K562 (cell line): ENCODE measurements around the gene ZNF219. TPM values are rescaled to one million over a fixed set of nuclear protein-coding genes. Genes with fewer than 3 reads are reported as not detected.

ENCODE experiments used
- CREB3L1 ChIP-seq: fragments of 450-650 bp; IDR thresholded peaks from 2 replicates; pipeline ENCODE4 v1.6.1; 2014; ENCODE audit warnings: low read depth, mild to moderate bottlenecking, moderate library complexity, borderline replicate concordance
- DMBX1 ChIP-seq: fragments of 250-450 bp; sonication (Bioruptor Pico); IDR thresholded peaks from 2 replicates; pipeline ENCODE4 v1.8.0; 2022; ENCODE audit warnings: inconsistent platforms, mild to moderate bottlenecking, moderate library complexity, borderline replicate concordance
- ELF1 ChIP-seq: fragments of 200-800 bp; sonication (Bioruptor generic); IDR thresholded peaks from 2 replicates; pipeline ENCODE4 v1.6.1; 2016; ENCODE audit warnings: missing genetic modification characterization, missing compliant biosample characterization
- HMGN3 ChIP-seq: IDR thresholded peaks from 2 replicates; pipeline ENCODE4 v1.6.1; 2011; ENCODE audit warnings: borderline replicate concordance, low read depth, mild to moderate bottlenecking, mixed read lengths, low read length; ENCODE audit not compliant: insufficient read length; ENCODE audit errors: extremely low read depth
- HOMEZ ChIP-seq: fragments of 250-450 bp; sonication (Bioruptor Pico); IDR thresholded peaks from 2 replicates; pipeline ENCODE4 v1.4.0; 2020; ENCODE audit warnings: mild to moderate bottlenecking, moderate library complexity
- JUND ChIP-seq, 2 experiments: IDR thresholded peaks; 2 replicates in 1 of 2; 3 replicates in 1 of 2; pipeline ENCODE4 v1.6.1; 2011; ENCODE audit warnings: borderline replicate concordance in 2 of 2, low read depth in 2 of 2, low read length in 2 of 2, improper control_type of control experiment in 1 of 2, missing biosample characterization in 1 of 2, missing genetic modification characterization in 1 of 2, missing genetic modification reagents in 1 of 2
- NR0B1 ChIP-seq: fragments of 450-650 bp; IDR thresholded peaks from one replicate; pipeline ENCODE4 v1.6.1; 2018; ENCODE audit warnings: mild to moderate bottlenecking, moderate library complexity; ENCODE audit not compliant: partially characterized antibody
- POLR2H ChIP-seq: IDR thresholded peaks from 2 replicates; pipeline ENCODE4 v1.6.1; 2016; ENCODE audit warnings: missing genetic modification characterization, low read depth, mild to moderate bottlenecking, control low read depth, missing compliant biosample characterization, moderate library complexity
- SMARCE1 ChIP-seq: fragments of 450-650 bp; IDR thresholded peaks from 2 replicates; pipeline ENCODE4 v1.7.1; 2016; ENCODE audit warnings: mild to moderate bottlenecking
- SPI1 ChIP-seq: IDR thresholded peaks from 2 replicates; pipeline ENCODE4 v1.6.1; 2011; ENCODE audit warnings: low read depth, low read length, control low read depth, borderline replicate concordance
- TBL1XR1 ChIP-seq, 2 experiments: IDR thresholded peaks; 2 replicates each; pipeline ENCODE4 v1.6.1; 2012; ENCODE audit warnings: improper control_type of control experiment in 2 of 2, low read length in 2 of 2, mild to moderate bottlenecking in 1 of 2
- WHSC1 ChIP-seq: IDR thresholded peaks from one replicate; pipeline ENCODE4 v1.6.1; 2012; ENCODE audit warnings: low read length, control low read depth, inconsistent platforms
- ZNF696 ChIP-seq: fragments of 250-450 bp; sonication (Bioruptor Pico); conservative IDR thresholded peaks from 2 replicates; pipeline ENCODE4 v1.4.0; 2020; ENCODE audit warnings: mild to moderate bottlenecking, moderate library complexity
- ZNF75A ChIP-seq: fragments of 450-650 bp; formaldehyde crosslinking; IDR thresholded peaks from 2 replicates; pipeline ENCODE4 v1.4.0; 2020; ENCODE audit warnings: mild to moderate bottlenecking
- polyA plus RNA-seq, 8 experiments: library from polyadenylated mRNA; depleted of rRNA in 4 of 8; stranded (reverse) in 5 of 8; unstranded in 3 of 8; fragments of >200 nt; fragmentation: Nextera tagmentation in 2 of 8; fragmentation: Illumina TruSeq in 1 of 8; extraction: Ambion mirVana in 2 of 8; extraction: Trizol in 1 of 8; gene quantifications; 2 replicates each; pipeline versions ENCODE4 v1.2.1 to v1.2.3, GENCODE V29; 2011 to 2014; ENCODE audit warnings: inconsistent platforms in 1 of 8, missing spikeins in 1 of 8
- total RNA-seq, 7 experiments: library from RNA; depleted of rRNA in 6 of 7; stranded (reverse); fragments of >200 nt in 6 of 7; fragmentation: Illumina TruSeq in 2 of 7; extraction: Trizol in 2 of 7; gene quantifications; 2 replicates each; pipeline versions ENCODE4 v1.2.1 to v1.2.3, GENCODE V29; 2011 to 2021; ENCODE audit warnings: low replicate concordance in 1 of 7
- TF ChIP-seq, protein P1 (sequence below): sonication (generic); formaldehyde crosslinking; IDR thresholded peaks from 2 replicates; pipeline ENCODE4 v1.8.0; 2023; ENCODE audit warnings: mild to moderate bottlenecking, missing genetic modification reagents
- TF ChIP-seq, protein P2 (sequence below): fragments of 250-450 bp; sonication (Bioruptor Pico); IDR thresholded peaks from 2 replicates; pipeline ENCODE4 v1.4.0; 2020; ENCODE audit warnings: mild to moderate bottlenecking, moderate library complexity

The ZNF219 gene
- total and polyA plus RNA-seq, 9 of the 15 experiments (the other 6 are each of a cell fraction or from before 2014, with no cell fraction given) = 0.29 to 10.6 (median 2.8) TPM

GRCh38 chr14:21071225-21072030, 27.0 kb downstream of the ZNF219 start (continued):
- TF ChIP-seq SMARCE1 (no peak), NR0B1 (no peak), POLR2H (tag) (no peak), ELF1 (tag) (no peak), TBL1XR1 (IDR thresholded peaks at IDR 0.05; ENCODE audit: low read length in 2 of 2) (no peak), DMBX1 (no peak), JUND (IDR thresholded peaks at IDR 0.05; ENCODE audit: borderline replicate concordance, low read depth, low read length) (0 out of 2 replicates have a peak, but pooled peaks have one; percentile 9), JUND (tag; IDR thresholded peaks at IDR 0.05; ENCODE audit: borderline replicate concordance, low read depth, low read length) (peak; percentile 22; the same call in 1 of the 3 replicates), HMGN3 (no peak), SPI1 (peak; percentile 91), ZNF75A (CRISPR knock-in tag) (no peak), WHSC1 (no peak), HOMEZ (CRISPR knock-in tag) (no peak), ZNF696 (no peak), CREB3L1 (no peak)
- TF ChIP-seq, protein P1, sequence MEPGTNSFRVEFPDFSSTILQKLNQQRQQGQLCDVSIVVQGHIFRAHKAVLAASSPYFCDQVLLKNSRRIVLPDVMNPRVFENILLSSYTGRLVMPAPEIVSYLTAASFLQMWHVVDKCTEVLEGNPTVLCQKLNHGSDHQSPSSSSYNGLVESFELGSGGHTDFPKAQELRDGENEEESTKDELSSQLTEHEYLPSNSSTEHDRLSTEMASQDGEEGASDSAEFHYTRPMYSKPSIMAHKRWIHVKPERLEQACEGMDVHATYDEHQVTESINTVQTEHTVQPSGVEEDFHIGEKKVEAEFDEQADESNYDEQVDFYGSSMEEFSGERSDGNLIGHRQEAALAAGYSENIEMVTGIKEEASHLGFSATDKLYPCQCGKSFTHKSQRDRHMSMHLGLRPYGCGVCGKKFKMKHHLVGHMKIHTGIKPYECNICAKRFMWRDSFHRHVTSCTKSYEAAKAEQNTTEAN (CRISPR knock-in tag) = no peak
- TF ChIP-seq, protein P2, sequence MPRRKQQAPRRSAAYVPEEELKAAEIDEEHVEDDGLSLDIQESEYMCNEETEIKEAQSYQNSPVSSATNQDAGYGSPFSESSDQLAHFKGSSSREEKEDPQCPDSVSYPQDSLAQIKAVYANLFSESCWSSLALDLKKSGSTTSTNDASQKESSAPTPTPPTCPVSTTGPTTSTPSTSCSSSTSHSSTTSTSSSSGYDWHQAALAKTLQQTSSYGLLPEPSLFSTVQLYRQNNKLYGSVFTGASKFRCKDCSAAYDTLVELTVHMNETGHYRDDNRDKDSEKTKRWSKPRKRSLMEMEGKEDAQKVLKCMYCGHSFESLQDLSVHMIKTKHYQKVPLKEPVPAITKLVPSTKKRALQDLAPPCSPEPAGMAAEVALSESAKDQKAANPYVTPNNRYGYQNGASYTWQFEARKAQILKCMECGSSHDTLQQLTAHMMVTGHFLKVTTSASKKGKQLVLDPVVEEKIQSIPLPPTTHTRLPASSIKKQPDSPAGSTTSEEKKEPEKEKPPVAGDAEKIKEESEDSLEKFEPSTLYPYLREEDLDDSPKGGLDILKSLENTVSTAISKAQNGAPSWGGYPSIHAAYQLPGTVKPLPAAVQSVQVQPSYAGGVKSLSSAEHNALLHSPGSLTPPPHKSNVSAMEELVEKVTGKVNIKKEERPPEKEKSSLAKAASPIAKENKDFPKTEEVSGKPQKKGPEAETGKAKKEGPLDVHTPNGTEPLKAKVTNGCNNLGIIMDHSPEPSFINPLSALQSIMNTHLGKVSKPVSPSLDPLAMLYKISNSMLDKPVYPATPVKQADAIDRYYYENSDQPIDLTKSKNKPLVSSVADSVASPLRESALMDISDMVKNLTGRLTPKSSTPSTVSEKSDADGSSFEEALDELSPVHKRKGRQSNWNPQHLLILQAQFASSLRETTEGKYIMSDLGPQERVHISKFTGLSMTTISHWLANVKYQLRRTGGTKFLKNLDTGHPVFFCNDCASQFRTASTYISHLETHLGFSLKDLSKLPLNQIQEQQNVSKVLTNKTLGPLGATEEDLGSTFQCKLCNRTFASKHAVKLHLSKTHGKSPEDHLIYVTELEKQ (CRISPR knock-in tag) = no peak
